Right lobe of liver (tissue), 6 donors: ENCODE data around the gene IL19. TPM values are rescaled to one million over a fixed set of nuclear protein-coding genes. Genes with fewer than 3 reads are reported as not detected.

Experiments
- ATAC-seq, 4 donors: fragments of 200-7000 bp; cut with Tn5 transposase; one replicate each; pipeline ENCODE4 v1.9.1; 2020; ENCODE audit warnings: mild to moderate bottlenecking in 4 of 4, moderate library complexity in 4 of 4
- DNase-seq, 3 donors: peaks; one replicate each; pipeline ENCODE4 v3.0.0-alpha.2; 2020
- H3K27ac ChIP-seq, 3 donors: fragments of 200-600 bp; one replicate each; pipeline ENCODE4 v1.8.0; 2022
- H3K27me3 ChIP-seq, 2 donors: fragments of 200-600 bp; one replicate each; pipeline ENCODE4 v1.8.0; 2022
- H3K36me3 ChIP-seq, 4 donors: fragments of 200-600 bp; sonication (generic) in 1 of 4; one replicate each; pipeline versions ENCODE4 v1.5.1 to v1.8.0; 2017 to 2022; ENCODE audit warnings: control low read depth in 1 of 4
- H3K4me1 ChIP-seq, 4 donors: fragments of 200-600 bp; sonication (generic) in 1 of 4; one replicate each; pipeline versions ENCODE4 v1.5.1 to v1.8.0; 2017 to 2022; ENCODE audit warnings: control low read depth in 1 of 4
- H3K4me3 ChIP-seq, 3 donors: fragments of 200-600 bp; one replicate each; pipeline ENCODE4 v1.8.0; 2022
- H3K9me3 ChIP-seq, 4 donors: fragments of 200-600 bp; sonication (generic) in 1 of 4; one replicate each; pipeline versions ENCODE4 v1.5.1 to v1.8.0; 2017 to 2022; ENCODE audit warnings: control low read depth in 1 of 4
- CTCF ChIP-seq, 4 donors: fragments of 200-600 bp in 3 of 4; fragments of 450-650 bp in 1 of 4; IDR thresholded peaks; one replicate each; pipeline versions ENCODE4 v1.5.1 to v1.8.0; 2016 to 2022; ENCODE audit warnings: antibody characterized with exemption in 4 of 4, mild to moderate bottlenecking in 2 of 4
- POLR2A ChIP-seq: fragments of 450-650 bp; IDR thresholded peaks from one replicate; pipeline ENCODE4 v1.6.1; 2017; ENCODE audit warnings: antibody characterized with exemption, mild to moderate bottlenecking
- WGBS: methylation state at CpG from one replicate; pipeline ENCODE4 v1.1.6; 2018; ENCODE audit warnings: low coverage, low lambda C conversion rate; ENCODE audit not compliant: insufficient coverage; ENCODE audit errors: missing lambda C conversion rate; 5-methylcytosine and 5-hydroxymethylcytosine counted together
- intact Hi-C, 2 donors: fragments of 100-400 bp; cut with DNase I; formaldehyde crosslinking; loops; one replicate each; pipeline versions ENCODE4 v1.11.2 to v1.14.1; 2022
- total RNA-seq, 6 experiments: library from RNA; depleted of rRNA in 2 of 6; stranded (reverse); fragments of >200 nt in 2 of 6; fragmentation: NEBNext Ultra II Directional in 3 of 6; extraction: Animal tissue kit (Norgen Biotek cat#: 25700) in 3 of 6; gene quantifications; one replicate each; pipeline versions ENCODE4 v1.1.0 to v1.2.4, GENCODE V29; 2016 to 2023
- donor health status: DM: no; HTN: yes; CAD: no.
- donor health status: DM: no; HTN: no; CAD: no.
- donor health status: DM: no; HTN: no; CAD: no.
- donor health status: DM: no; HTN: yes; CAD: no.
- donor health status: DM: no; HTN: yes; CAD: no.

The IL19 gene
- total RNA-seq, 6 experiments from 2014 or later = not detected

- ATAC-seq (peak; percentile 59 to 81 (median 68)), DNase-seq (no peak)
- WGBS = 50% methylated on average over 2 of the region's 2 CpGs
- Histone ChIP-seq H3K4me1 (no peaks in the 10 kb centered on the region), H3K36me3 (no peaks in the 10 kb centered on the region), H3K9me3 (peaks cover 0 to 3% (median 0%) of the 10 kb centered on the region in 4 donors), H3K27ac (no peak overlapping the region), H3K4me3 (no peak overlapping the region), H3K27me3 (no peaks in the 10 kb centered on the region)
- intact Hi-C loops = no loop called here
- TF ChIP-seq POLR2A = no peak
- TF ChIP-seq CTCF (IDR thresholded peaks at IDR 0.05) = no peak
Measured at GRCh38 chr1:206814716-206815341, 44.3 kb downstream of the IL19 start.

- TF ChIP-seq CTCF (IDR thresholded peaks at IDR 0.05) = no peak
- no peak for TF ChIP-seq POLR2A
- H3K9me3 ChIP-seq = peaks cover 0 to 3% (median 0%) of the 10 kb centered on the region in 4 donors
- intact Hi-C loops = no loop called here
- ATAC-seq (peak in 3 of 4 donors; percentile 21 to 45 (median 29)), DNase-seq (no peak)
- H3K4me3 ChIP-seq = no peak overlapping the region
- H3K4me1 ChIP-seq = no peaks in the 10 kb centered on the region
- no peaks in the 10 kb centered on the region for H3K27me3 ChIP-seq
- no peak overlapping the region for H3K27ac ChIP-seq
- no peaks in the 10 kb centered on the region for H3K36me3 ChIP-seq
- 55% methylated on average over 4 of the region's 4 CpGs for WGBS
Measured at GRCh38 chr1:206816390-206817287, 46.1 kb downstream of the IL19 start.

- H3K9me3 ChIP-seq = no peaks in the 10 kb centered on the region
- H3K4me3 ChIP-seq = no peak overlapping the region
- H3K27ac ChIP-seq = no peak overlapping the region
- TF ChIP-seq CTCF (IDR thresholded peaks at IDR 0.05) (no peak), POLR2A (no peak)
- H3K4me1 ChIP-seq = no peaks in the 10 kb centered on the region
- ATAC-seq = no peak
- H3K36me3 ChIP-seq = no peaks in the 10 kb centered on the region
- H3K27me3 ChIP-seq = no peaks in the 10 kb centered on the region
- intact Hi-C loops = no loop called here
- WGBS = 23% methylated on average over 1 of the region's 4 CpGs
- no peak for DNase-seq
Measured at GRCh38 chr1:206821493-206821892, 50.9 kb downstream of the IL19 start.

GRCh38 chr1:206823727-206824126 is 53.2 kb downstream of the IL19 start:
- Histone ChIP-seq H3K36me3 (no peaks in the 10 kb centered on the region), H3K27me3 (no peaks in the 10 kb centered on the region), H3K4me1 (no peaks in the 10 kb centered on the region), H3K27ac (peak overlapping the region in 1 of 3 donors; percentile 3), H3K9me3 (no peaks in the 10 kb centered on the region), H3K4me3 (no peak overlapping the region)
- no peak for DNase-seq
- intact Hi-C loops = no loop called here
- peak in 1 of 4 donors; percentile 38 for ATAC-seq
- 44% methylated on average over 4 of the region's 5 CpGs for WGBS
- TF ChIP-seq CTCF (IDR thresholded peaks at IDR 0.05) (no peak), POLR2A (no peak)
